GM18951 (cell line): Measurements from ENCODE around the gene NTM.
"Not testable (repeated sequence)": the region's sequence is repeated elsewhere in the genome, so short reads cannot be mapped to it uniquely, and the experiment has no call there.

ENCODE experiments used
- POLR2A ChIP-seq: IDR thresholded peaks from 4 replicates; pipeline ENCODE4 v1.6.1; 2011; ENCODE audit warnings: mild to moderate bottlenecking; ENCODE audit not compliant: insufficient read length, insufficient read depth; ENCODE audit errors: extremely low read depth
- in situ Hi-C: fragments of 300-500 bp; cut with MboI; formaldehyde crosslinking; loops from one replicate; pipeline ENCODE4 v1.12.0; 2022; ENCODE audit warnings: low sequenced_read_pairs, mixed read lengths, inconsistent platforms; ENCODE audit not compliant: unreplicated experiment

The NTM gene

GRCh38 chr11:132318421-132319157 lies 948.2 kb downstream of the NTM start:
- in situ Hi-C loops: no loop called here
- no peak for TF ChIP-seq POLR2A

- in situ Hi-C loops: not testable (repeated sequence)
Measured at GRCh38 chr11:132319419-132319818, 949.0 kb downstream of the NTM start.

- in situ Hi-C loops: no loop called here
- TF ChIP-seq POLR2A: no peak
Measured at GRCh38 chr11:132330515-132330914, 960.1 kb downstream of the NTM start.

DNA sequence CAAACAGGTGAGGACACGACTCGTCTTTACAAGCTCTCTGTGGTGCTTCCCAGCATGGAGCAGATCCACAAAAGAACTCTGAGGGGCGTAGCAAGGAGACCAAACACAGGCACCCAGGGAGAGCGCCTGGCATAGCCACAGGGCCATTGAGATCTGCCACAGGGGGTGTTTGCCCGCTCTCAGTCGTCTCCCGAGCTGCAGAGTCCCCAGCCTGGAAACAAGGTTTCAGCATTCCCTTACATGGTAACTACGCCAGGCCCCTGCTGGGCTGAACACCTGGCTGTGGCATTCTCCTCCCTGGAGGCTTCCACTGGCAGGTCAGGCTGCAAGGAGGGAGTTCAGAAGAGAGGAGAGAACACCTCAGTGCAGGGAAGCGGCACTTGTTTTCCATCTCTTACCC lies 962.1 kb downstream of the NTM start:
- in situ Hi-C loops: no loop called here
- TF ChIP-seq POLR2A: no peak

DNA sequence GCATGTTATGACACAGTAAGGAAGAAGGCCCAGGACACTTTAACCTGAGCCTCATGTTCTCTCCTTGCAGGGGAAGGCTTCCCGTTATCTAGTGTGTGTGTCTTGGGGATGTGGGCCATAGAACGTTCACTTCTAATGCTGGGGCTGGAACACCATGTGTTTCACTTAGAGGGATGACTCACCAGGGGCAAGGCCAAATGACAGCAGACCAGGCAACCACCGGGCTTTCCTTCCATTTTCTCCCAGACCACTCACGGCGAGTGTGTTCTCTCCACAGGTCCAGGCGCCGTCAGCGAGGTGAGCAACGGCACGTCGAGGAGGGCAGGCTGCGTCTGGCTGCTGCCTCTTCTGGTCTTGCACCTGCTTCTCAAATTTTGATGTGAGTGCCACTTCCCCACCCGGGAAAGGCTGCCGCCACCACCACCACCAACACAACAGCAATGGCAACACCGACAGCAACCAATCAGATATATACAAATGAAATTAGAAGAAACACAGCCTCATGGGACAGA lies 964.4 kb downstream of the NTM start:
- in situ Hi-C loops: no loop called here
- TF ChIP-seq POLR2A: no peak

DNA sequence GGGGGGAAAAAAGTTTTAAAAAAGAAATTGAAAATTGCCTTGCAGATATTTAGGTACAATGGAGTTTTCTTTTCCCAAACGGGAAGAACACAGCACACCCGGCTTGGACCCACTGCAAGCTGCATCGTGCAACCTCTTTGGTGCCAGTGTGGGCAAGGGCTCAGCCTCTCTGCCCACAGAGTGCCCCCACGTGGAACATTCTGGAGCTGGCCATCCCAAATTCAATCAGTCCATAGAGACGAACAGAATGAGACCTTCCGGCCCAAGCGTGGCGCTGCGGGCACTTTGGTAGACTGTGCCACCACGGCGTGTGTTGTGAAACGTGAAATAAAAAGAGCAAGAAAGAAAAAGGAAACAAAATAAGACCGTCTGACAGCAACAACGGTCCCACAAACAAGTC lies 964.9 kb downstream of the NTM start:
- in situ Hi-C loops: no loop called here
- TF ChIP-seq POLR2A: no peak

GRCh38 chr11:132336781-132337535 lies 966.5 kb downstream of the NTM start:
- in situ Hi-C loops: no loop called here
- TF ChIP-seq POLR2A: no peak

DNA sequence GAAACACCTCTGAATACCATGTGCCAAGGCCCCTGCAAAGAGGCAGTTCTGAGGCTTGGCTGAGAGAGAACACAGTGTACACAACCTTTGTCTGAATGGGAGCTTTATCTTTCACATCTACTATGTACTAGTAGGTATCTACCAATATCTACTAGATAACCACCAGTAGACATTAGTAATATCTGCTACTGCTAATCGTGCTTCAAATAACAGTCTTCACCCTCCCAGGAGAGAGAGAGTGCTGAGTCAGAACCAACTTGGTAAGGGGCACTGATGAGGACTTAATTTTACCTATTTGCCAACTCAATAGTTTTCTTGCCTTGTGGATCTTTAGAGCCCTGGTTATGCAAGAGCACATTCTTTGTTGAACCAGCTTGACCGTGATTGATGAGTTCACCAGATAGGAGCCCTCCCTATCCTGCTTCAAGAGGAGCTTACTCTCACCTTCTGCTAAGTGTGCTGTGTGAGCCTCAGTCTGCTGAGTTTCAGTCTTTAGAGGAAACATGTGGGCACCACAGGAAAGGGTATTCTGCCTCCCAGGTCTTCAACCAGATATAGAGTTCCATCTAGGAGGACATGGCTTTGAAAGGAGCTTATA lies 967.5 kb downstream of the NTM start:
- in situ Hi-C loops: no loop called here
- no peak for TF ChIP-seq POLR2A

DNA sequence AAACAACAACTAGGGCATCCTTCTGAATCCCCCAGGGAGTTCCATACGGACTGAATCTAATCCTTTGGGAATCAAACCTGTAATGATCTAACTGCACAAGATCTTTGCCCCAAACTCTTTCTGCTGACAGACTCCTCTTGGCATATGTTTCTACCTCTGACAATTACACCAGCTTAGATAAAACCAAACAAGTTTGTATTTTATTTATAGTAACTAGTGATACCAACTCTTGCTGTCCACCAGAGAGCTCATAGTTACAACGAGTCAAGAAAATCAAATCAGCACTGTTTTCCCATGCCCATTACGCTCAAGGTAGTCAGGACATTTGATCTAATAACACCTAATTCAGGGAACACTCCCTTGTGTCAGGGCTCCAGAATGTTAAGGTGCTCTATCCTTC lies 972.0 kb downstream of the NTM start:
- in situ Hi-C loops: no loop called here
- TF ChIP-seq POLR2A: no peak

GRCh38 chr11:132343445-132344175 lies 973.2 kb downstream of the NTM start:
- in situ Hi-C loops: no loop called here
- no peak for TF ChIP-seq POLR2A

DNA sequence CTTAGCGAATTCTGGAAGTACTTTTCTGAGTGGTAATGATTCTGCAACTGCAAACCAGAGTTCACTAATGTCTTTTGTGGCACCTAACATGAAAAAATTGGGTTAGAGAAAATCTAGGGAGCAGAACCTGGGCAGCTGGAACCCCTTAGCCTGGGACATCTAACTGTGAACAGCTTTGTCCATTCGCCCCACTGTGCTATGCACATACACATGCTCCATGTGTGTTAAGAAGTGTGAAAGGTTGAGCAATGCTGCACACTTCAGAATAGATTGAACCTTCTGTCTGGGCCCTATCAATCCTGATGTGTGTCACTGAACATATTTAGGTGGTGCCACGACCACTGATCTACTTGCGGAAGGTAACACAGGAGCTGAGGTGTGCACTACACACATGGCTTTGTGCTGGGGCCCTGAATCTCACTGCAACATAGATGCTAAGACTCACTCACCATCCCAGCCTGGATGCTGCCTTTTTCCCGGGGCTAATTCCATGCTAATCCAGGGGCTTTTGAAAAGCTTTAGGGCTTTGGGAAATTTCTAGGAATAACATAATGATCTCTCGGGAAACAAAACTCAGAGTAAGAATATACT lies 976.2 kb downstream of the NTM start:
- no peak for TF ChIP-seq POLR2A
- in situ Hi-C loops: no loop called here

DNA sequence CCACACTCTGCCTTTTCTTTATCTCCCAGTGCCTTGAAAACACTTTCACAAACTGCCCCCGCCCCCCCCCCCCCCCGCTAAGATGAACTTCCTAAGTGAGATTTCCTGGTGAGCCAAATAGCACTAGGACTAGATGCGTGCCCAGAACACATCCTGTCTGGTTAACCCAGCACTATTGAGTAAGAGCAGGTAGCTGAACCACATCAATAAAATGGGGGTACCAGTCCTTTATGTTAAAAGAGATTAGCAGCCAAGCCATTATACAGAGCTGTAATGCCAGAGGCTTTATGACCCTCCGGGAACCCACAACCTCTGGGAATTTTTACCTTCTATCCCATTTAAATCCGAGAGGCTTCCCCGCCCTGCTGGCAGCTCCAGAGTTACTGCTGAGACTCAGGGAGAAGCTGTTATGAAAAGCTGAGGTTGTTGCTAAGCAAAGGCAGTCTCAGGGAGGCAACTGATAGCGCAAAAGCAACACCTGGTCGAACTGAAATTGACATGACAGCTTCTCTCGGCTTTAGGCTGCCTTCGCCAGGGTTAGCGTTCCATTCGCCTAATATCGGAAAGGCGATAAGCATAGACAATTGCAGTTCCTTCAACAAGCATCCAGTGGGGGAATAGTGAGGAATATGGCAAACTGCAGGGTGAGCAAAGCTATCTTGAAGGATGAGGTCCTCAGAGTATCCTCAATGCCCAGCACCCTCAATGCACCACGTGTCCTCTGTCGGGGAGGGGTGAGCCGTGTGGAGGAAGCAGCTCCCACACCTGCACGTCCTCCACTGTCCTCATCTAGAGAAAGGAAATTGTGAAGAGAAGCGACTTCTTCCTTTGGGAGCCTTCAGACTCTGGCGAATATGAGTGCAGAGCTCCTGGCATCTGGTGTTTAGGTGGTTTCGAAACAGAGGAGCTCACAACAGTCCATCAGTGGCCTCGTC lies 977.0 kb downstream of the NTM start:
- TF ChIP-seq POLR2A: no peak
- in situ Hi-C loops: no loop called here
